Kidney epithelial cell (primary cell): ENCODE results near the gene LRRN1. TPM values are rescaled to one million over a fixed set of nuclear protein-coding genes. Genes with fewer than 3 reads are reported as not detected.
"Not testable (repeated sequence)": the region's sequence is repeated elsewhere in the genome, so short reads cannot be mapped to it uniquely, and the experiment has no call there.

Experiments used
- DNase-seq: peaks from one replicate; pipeline ENCODE4 v3.0.0-alpha.2; 2010; ENCODE audit warnings: low read depth
- H3K27me3 ChIP-seq: 2 replicates; pipeline ENCODE4 v1.6.0; 2011; ENCODE audit warnings: low read length; ENCODE audit not compliant: control insufficient read depth, insufficient read depth
- H3K36me3 ChIP-seq: 2 replicates; pipeline ENCODE4 v1.5.1; 2011; ENCODE audit warnings: low read length; ENCODE audit not compliant: control insufficient read depth, insufficient read depth
- H3K4me3 ChIP-seq: 2 replicates; pipeline ENCODE4 v1.5.1; 2011; ENCODE audit warnings: low read depth, mild to moderate bottlenecking, control low read depth, low read length
- total RNA-seq: library from RNA; depleted of rRNA; stranded (reverse); fragments of >200 nt; gene quantifications from 2 replicates; pipeline ENCODE4 v1.2.3, GENCODE V29; 2015
- TF ChIP-seq, protein P1 (sequence below): IDR thresholded peaks from 2 replicates; pipeline ENCODE4 v1.5.1; 2011; ENCODE audit warnings: mild to moderate bottlenecking, moderate library complexity, low read length, control low read depth, inconsistent platforms; ENCODE audit not compliant: insufficient read depth, poor library complexity, severe bottlenecking

Gene LRRN1
- total RNA-seq, 1 donor from 2014 or later = 19.7 TPM

DNA sequence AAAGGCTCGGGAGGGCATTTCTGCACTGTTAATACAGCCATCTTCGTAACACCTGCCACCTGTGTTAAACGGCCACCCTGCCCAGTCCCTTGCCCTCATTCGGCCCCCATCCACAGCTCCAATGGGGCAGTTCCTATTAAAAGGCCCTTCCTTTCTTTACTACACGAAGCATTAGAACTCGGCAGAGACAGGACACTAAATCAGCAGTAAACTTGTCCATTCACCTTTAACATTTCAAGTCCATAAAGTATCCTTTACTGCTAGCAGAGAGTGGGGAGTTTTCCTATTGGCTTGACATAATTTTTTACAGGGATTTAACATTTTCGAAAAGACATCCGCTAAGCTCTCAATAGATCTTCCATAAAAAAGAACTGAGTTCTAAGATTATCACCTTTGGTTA lies 76.3 kb downstream of the LRRN1 start:
- no peaks in the 10 kb centered on the region for H3K27me3 ChIP-seq
- no peak overlapping the region for H3K4me3 ChIP-seq
- H3K36me3 ChIP-seq = no peaks in the 10 kb centered on the region
- TF ChIP-seq, protein P1, sequence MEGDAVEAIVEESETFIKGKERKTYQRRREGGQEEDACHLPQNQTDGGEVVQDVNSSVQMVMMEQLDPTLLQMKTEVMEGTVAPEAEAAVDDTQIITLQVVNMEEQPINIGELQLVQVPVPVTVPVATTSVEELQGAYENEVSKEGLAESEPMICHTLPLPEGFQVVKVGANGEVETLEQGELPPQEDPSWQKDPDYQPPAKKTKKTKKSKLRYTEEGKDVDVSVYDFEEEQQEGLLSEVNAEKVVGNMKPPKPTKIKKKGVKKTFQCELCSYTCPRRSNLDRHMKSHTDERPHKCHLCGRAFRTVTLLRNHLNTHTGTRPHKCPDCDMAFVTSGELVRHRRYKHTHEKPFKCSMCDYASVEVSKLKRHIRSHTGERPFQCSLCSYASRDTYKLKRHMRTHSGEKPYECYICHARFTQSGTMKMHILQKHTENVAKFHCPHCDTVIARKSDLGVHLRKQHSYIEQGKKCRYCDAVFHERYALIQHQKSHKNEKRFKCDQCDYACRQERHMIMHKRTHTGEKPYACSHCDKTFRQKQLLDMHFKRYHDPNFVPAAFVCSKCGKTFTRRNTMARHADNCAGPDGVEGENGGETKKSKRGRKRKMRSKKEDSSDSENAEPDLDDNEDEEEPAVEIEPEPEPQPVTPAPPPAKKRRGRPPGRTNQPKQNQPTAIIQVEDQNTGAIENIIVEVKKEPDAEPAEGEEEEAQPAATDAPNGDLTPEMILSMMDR = no peak
- DNase-seq = no peak

DNA sequence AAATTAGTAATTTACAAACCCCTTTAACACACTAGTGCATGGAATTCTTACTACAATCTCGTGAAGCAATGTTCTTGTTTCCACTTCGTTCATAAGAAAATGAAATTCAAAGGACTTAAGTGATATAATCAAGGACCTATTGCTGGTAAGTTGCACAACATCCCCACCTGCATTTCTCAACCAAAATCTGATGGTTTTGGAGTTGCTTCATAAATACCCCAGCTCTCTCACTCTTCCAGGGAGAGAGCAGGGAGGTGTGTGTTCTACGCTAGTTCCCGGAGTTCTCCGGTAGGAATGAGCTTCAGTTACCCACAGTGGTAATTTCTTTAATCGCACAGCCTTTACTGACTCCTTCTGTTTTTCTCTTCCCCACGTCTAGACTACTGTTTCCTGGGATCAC lies 81.8 kb downstream of the LRRN1 start:
- no peak overlapping the region for H3K4me3 ChIP-seq
- no peaks in the 10 kb centered on the region for H3K27me3 ChIP-seq
- TF ChIP-seq, protein P1 = no peak
- no peaks in the 10 kb centered on the region for H3K36me3 ChIP-seq
- no peak for DNase-seq

DNA sequence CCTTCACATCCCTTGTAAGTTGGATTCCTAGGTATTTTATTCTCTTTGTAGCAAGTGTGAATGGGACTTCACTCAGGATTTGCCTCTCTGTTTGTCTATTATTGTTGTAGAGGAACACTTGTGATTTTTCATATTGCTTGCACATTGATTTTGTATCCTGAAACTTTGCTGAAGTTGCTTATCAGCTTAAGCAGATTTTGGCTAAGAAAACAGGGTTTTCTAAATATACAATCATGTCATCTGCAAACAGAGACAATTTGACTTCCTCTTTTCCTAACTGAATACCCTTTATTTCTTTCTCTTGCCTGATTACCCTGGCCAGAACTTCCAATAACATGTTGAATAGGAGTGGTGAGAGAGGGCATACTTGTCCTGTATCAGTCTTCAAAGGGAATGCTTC lies 88.1 kb downstream of the LRRN1 start:
- DNase-seq, H3K36me3 ChIP-seq, H3K27me3 ChIP-seq, H3K4me3 ChIP-seq: not testable (repeated sequence)

DNA sequence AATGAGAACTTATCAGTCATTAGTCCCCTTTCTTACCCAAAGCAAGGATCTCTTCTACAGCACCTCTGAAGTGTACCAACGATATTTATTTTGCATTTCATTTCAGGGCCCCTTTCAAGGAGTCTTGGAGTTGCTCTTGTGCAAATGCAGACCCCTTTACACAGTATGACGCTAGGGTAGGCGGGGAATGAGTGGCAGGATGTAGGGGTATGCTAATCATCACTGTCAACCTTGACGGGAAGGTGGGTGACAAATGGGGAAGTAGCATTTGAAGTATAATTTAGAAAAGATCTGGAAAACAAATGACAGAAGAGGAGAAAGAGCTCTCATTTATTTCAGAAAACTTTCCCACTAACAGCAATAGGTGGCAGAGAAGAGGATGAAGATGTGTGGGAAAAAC lies 94.4 kb downstream of the LRRN1 start:
- no peak for DNase-seq
- Histone ChIP-seq H3K4me3 (no peak overlapping the region), H3K27me3 (no peaks in the 10 kb centered on the region), H3K36me3 (no peaks in the 10 kb centered on the region)
- TF ChIP-seq, protein P1 = no peak
